Fibroblast of the conjunctiva (primary cell): ENCODE data around the gene TMBIM4.

Source experiments
- DNase-seq: peaks from one replicate; pipeline ENCODE4 v3.0.0-alpha.2; 2010; ENCODE audit warnings: low read depth

TMBIM4 gene

DNA sequence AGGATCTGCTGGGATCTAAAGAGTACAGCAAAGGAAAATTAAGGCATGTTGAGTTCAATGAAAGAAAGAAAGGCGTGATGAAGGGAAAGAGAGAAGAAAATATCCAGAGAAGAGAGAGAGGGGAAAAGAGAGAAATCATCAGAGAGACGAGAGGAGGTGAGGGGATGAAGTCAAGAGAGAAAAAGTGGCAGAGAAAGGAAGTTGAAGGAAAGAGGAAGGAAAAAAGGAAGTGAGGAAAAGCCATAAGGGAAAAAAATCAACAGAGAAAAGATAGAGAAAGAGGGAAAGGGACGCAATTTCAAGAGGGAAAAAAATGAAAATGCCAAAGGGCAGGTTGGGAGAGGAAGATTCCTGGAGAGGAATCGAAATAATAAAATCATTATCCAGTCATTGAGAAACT lies 79.6 kb downstream of the TMBIM4 start:
- DNase-seq = no peak

DNA sequence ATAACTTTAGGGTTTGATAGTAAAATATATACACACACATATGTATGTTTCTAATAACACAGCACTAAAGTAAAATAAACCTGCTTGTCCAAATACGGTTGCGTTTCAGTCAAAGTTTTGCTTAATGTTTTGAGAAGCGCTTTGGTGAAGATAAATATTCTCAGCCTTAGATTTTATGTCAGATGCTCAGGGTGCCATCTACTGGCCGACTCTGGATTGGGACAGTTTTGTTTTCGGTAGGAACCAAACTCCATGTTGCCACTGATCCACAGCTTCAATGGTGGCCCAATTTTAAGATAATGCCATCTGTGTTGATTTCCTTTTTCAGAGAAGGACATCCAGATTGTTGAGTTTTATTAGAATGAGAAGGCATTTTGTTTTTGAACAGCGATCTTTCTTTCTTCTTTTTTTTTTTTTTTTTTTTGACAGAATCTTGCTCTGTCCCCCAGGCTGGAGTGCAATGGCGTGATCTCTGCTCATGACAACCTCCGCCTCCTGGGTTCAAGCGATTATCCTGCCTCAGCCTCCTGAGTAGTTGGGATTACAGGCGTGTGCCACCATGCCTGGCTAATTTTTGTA lies 82.3 kb downstream of the TMBIM4 start:
- DNase-seq = peak; percentile 61

DNA sequence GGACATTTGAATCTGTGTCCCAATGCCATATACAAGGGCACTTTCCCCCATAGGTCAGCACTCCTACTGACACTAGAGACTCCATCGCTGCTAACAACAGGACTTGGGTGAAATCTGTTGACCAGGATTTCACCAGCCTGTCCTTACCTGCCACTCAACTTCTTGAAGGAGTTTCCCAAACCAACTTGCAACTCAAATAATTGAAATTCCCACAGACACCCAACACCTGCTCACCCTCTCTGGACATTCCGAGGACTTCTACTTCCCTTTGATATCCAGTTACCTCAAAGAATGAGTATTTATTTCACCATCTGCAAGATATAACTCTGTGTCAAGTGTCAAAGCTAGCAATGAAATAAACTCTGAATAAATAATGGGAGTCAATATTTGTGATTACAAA lies 83.8 kb downstream of the TMBIM4 start:
- no peak for DNase-seq
